ENCODE measurements around the gene ATPAF2.
A peak's percentile ranks its signal among the peaks of the same experiment; 100 is the strongest.

ATPAF2 gene

DNA sequence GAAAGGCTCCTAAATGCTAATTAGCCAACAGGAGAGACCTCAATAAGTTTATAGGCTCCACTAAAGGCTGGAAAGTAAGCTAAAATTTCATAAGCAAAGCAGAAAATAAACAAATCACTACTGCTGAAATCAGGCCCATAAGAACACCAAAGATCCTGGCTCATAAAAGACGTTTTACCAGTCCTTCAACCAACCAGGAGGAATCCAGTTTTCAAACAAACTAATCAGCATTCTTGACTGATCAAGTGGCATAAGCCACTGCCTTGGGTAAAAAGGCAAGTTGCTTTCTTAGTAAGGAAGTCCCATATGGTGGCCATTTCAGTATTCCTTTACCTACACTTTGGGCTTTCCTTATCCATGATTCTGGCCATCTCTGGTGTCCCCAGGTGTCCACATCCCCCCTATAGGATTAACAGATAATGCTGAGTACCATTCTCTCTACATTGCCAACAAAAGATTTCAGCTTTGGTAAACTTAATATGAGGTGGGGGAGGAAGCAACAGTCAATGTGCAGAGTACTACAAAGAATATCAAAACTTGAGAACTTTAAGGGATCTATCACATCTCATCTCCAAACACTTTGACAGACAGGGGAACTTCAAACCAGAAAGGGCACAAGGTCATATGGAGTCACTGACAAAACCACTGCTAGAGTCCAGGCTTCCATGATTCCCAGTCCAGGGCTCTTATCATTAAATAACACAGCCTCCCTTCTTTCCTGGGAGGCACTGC is 68.1 kb downstream of the ATPAF2 start:
- Histone ChIP-seq H3K4me2 (peak overlapping the region; percentile 99), H4K20me1 (peaks cover 46% of the 10 kb centered on the region), H3K4me3 (peak overlapping the region; percentile 82), H3K27ac (no peak overlapping the region), H3K36me3 (no peaks in the 10 kb centered on the region), H3K27me3 (no peaks in the 10 kb centered on the region), H3K9ac (peak overlapping the region; percentile 78; the same call in 1 of the 2 replicates), H3K9me3 (no peaks in the 10 kb centered on the region), H3K4me1 (peaks cover 20% of the 10 kb centered on the region)
- no peak for TF ChIP-seq Cebpa-rat (IDR thresholded peaks at IDR 0.05)
